Epidermal melanocyte (primary cell): ENCODE measurements around the gene TMPRSS3.

Experiments
- DNase-seq: peaks from one replicate; pipeline ENCODE4 v3.0.0; 2011; ENCODE audit warnings: low spot score; ENCODE audit not compliant: insufficient read length

TMPRSS3 gene

DNA sequence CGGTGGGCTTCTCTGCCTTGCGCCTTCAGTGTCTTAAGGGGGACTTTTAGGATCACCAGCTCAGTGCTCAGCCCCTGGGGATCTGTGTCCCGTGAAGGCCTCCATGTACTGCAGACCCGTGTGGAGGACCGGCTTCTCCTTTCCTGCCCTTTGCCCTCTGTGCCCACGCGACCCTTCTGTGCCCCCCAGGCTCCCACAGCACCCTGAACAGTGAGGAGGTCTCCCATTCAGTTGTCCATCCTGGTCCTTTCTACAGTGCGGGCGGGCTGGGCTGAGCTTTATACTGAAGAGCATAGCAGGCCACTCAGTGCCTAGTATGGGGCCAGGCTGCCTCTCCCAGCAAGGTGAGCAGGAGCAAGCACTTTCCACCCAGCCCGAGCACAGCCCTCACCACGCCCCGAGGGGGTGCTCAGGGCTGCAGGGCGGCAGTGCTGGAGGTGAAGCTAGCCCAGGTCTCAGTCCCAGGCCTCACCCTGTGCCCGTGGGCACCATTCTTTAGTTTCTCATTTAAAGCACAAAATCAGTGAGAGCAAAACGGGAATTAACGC, 21.9 kb downstream of the TMPRSS3 start:
- DNase-seq, result no peak

DNA sequence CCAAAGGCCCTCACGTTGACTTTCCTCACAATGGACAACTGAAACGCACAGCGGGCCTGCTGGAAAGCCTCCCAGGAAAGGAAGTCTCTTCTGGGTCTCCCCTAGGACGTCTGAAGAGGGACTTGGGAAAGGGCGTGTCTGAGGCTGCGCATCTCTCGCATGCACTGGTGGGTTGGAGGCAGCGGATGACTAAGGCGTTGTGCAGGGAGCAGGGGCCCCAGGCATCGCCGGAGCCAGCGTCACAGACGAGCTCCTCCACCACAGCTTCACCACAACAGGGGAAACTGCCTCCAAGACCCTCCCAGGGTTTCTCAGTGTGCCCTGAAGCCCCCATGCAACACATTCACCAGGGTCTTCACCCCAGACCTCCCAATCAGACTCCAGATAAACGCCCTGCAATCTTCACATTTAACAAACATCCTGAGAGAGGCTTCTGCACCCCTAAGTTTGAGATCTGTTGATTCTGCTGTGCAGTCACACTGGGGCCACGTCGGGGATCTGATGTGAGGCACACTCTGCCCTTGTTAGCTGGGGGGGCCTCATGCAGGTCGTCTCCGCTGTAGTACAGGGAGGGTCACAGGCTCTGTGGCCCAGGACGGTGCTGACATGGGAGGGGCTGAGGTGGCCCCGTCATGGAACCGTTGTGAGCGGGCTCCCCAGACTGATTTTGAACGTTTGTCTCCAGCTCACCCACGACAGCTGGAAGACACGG, 22.5 kb downstream of the TMPRSS3 start:
- DNase-seq, result no peak

DNA sequence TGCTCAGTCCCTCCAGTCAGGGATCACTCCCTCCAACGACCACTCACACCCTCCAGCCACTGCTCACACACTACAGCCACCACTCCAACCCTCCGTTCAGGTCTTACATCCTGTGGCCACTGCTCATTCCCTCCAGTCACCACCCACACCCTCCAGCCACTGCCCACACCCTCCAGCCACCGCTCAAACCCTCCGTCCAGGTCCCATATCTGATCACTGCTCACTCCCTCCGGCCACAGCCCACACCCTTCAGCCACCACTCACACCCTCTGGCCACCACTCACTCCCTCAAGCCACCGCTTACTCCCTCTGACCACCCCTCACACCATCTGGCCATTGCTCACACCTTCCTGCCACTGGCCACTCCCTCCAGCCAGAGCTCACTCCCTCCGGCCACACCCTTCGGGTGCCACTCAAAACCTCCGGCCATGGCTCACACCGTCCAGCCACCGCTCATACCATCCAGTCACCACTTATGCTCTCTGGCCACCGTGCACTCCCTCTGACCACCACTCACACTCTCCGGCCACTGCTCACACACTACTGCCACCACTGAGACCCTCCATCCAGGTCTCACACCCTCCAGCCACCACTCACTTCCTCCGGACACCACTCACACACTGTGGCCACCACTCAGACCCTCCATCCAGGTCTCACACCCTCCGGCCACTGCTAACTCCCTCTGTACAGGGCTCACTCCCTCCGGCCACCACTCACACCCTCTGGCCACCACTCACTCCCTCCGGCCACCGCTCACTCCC, 24.8 kb downstream of the TMPRSS3 start:
- DNase-seq, result no peak

DNA sequence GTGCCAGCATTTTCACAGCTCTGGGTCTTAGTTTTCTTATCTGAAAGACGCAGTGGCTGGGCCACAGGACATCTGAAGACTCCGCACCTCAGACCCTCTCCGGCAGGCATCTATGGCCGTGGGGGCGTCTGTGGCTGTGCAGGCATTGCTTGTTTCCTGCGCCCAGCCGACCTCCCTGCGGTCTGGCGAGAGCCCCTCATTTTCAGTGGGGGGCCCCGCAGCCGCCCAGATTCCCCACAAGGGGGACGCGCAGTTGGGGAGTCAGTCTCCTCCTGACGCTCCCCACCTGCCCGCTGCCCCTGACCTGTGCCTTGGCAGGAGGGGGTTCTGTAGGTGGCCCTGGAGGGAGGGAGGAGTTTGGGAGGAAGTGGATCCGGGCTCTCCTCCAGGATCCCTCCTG, 26.0 kb downstream of the TMPRSS3 start:
- no peak for DNase-seq

GRCh38 chr21:42367367-42368165, 28.3 kb downstream of the TMPRSS3 start:
- no peak for DNase-seq

DNA sequence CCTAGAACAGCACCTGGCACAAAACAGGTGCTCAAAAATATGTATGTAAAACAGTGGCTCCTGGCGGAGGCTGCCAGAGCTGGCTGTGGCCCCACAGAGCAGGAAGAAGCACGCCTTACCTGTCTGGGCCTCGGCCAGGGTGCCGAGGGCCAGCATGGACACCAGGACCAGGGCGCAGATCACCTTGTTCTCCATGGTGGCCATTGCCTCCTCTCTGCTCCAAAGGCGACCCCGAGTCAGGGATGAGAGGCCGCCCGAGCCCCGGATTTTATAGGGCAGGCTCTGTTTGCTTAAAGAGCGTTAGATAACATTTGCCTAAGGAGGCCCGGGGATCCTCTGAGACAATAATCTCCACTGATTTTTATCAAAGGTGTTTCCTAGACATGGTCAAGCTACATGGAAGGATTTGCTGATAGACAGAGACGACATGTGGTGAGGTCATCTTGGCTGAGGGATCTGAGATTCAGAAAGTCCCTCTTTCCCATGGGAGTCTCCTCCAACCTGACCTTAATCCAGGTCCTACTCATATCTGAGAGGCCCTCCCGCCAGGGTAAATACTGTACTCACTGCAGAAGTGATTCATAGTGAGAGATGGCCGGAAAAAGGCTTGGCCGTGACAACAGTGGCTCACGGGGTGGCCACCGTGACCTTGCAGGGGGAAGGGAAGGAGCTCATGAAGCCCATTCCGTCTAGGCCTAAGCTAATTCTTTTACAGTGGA, 29.4 kb downstream of the TMPRSS3 start, which contains the start of gene TFF1:
Gene TFF1 (minus strand): TSS at position 244 of the 719 bp plus-strand sequence. CDS start 40 bp downstream, at position 204.
- no peak for DNase-seq

DNA sequence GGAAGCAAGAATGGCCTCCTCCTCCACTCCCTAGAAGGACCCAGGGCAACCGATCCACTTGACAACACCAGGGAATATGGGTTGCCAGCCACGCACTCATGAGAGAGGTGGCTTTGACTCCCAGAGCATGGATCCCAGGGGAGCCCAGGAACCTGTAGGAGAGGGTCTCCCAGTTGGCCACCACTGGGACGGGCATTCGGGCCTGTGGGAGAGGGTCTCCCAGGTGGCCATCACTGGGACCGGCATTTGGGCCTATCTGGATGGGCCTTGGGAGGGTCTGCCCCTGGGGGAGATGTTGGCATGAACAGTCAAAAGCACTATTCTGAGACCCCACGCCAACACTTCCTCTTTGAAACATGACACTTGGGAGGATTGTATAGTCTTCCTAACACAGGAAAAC, 30.1 kb downstream of the TMPRSS3 start:
- no peak for DNase-seq

- DNase-seq, result no peak
Observed at GRCh38 chr21:42364304-42364865, 31.5 kb downstream of the TMPRSS3 start.

DNA sequence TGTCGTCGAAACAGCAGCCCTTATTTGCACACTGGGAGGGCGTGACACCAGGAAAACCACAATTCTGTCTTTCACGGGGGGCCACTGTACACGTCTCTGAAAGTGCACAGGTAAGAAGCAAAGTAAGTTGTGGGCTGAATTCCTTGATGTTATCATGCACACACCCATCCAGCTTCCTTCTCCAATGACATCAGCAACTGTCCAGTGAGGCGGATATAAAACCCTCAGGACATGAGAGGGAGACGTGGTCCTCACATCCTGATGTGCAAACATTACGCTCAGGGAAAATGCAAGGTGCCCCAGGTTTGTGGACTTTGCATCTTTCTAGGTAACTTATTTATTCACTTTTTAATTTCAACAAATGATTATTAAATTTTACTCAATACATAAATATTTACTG, 32.5 kb downstream of the TMPRSS3 start:
- no peak for DNase-seq

GRCh38 chr21:42362700-42363099, 33.2 kb downstream of the TMPRSS3 start:
- no peak for DNase-seq

- no peak for DNase-seq
Observed at GRCh38 chr21:42362198-42362597, 33.7 kb downstream of the TMPRSS3 start.

- DNase-seq, result no peak
Observed at GRCh38 chr21:42361286-42361685, 34.6 kb downstream of the TMPRSS3 start.

- DNase-seq, result no peak
Observed at GRCh38 chr21:42360317-42360716, 35.5 kb downstream of the TMPRSS3 start.

- no peak for DNase-seq
Observed at GRCh38 chr21:42358937-42359336, 36.9 kb downstream of the TMPRSS3 start.

DNA sequence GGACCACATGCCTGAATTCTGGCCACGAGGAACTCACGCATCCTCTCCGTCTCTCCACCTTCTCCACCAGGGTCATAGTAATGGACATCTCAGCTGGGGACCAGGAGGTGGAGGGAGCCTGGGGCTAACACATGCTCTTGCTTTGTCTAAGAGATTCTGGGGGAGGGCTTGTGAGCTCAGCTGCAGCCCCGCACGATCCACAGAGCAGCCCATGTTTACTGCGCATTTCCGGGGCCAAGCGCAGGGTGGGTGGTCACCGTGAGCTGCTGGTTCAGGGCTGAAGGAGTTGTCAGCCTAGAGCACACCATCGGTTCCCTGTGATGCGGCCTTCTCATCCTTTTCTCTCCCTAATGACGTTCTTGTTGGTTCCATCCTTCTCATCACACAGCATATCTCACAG, 37.6 kb downstream of the TMPRSS3 start:
- no peak for DNase-seq

DNA sequence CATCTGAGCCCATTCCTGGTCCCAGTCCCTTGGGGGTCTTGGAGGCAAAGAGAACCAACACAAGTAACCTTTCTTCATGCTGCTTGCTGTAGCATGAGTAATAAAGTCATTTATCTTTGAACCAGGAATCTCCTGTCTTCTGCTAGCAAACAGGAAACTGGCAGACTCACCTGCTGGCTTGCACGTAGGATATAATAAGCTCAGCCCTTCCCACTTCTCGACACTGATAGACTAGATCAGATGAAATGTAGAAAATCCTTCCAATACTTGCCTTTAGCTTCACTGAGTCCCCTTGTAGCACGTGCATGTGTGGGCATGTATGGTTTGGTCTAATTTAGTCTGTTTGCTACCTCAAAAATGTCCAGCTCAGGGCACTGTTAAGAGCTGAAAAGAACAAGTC, 38.5 kb downstream of the TMPRSS3 start:
- no peak for DNase-seq

DNA sequence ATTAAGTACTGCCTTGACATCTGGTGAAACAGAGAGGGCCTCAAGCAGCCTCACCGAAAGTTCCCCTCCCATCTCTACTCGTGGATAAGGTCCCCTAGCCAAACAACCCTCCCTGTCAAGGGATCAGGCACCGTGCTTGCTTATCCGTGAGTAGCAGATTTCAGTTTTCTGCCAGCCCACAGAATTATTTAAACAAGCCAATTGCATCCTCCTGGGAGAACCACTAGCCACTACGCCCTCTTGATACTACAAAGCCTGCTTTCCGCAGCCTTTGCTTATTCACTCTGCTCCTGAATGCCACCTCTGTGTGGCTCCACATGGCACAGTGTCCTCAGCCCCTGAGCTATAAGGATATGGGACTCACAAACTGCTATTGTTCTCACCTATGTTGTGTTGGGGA, 39.2 kb downstream of the TMPRSS3 start:
- no peak for DNase-seq

- no peak for DNase-seq
Observed at GRCh38 chr21:42356046-42356445, 39.8 kb downstream of the TMPRSS3 start.

DNA sequence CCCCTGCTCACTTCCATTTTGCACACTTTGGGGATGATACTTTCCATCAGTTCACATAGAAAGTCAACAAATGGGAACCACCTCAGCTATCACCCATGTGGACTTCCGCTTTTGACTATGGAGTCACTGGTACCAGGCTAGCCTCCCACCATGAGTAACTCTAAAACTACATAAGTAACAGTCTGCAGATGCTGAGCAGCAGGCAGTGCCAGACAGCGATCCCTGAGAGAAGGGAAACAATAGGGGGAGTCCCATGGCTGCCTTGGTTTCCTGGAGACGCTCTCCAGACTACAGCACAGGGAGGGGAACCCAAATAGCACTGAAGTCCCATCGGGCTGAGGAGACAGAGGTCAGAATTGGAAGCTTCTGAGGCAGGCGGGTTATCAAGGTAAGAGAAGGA, 42.2 kb downstream of the TMPRSS3 start:
- DNase-seq, result no peak

GRCh38 chr21:42352441-42353095, 43.3 kb downstream of the TMPRSS3 start:
- no peak for DNase-seq
